HepG2 (cell line): Measurements from ENCODE around the gene TRIM44. TPM values are rescaled to one million over a fixed set of nuclear protein-coding genes. Genes with fewer than 3 reads are reported as not detected.

Source experiments
- ATAC-seq: fragments of 200-7000 bp; cut with Tn5 transposase; 3 replicates; pipeline ENCODE4 v1.9.1; 2020; ENCODE audit warnings: mild to moderate bottlenecking, moderate library complexity
- BruUV-seq: library from RNA; stranded (reverse); fragments of 400-500 nt; replicated peaks from 2 replicates; lab custom pipeline; 2021; lab: Mats Ljungman, UMichigan
- CTCF ChIA-PET: fragments of 300-600 bp; formaldehyde crosslinking; extraction: SDS; loops from one replicate; lab custom pipeline; 2021; ENCODE audit warnings: low total read pairs, inconsistent platforms, low intra/inter-chr PET ratio; lab: Yijun Ruan, JAX
- POLR2A ChIA-PET: fragments of 350-600 bp; sonication (Branson Sonifier 250); formaldehyde crosslinking; loops from one replicate; lab custom pipeline; 2020; ENCODE audit warnings: antibody characterized with exemption, inconsistent platforms; lab: Yijun Ruan, JAX
- DNase-seq: peaks from one replicate; pipeline ENCODE4 v3.0.0-alpha.2; 2015; ENCODE audit warnings: low spot score
- FAIRE-seq: peaks from 3 replicates; lab custom pipeline; 2011; peaks lifted over from hg19 to GRCh38; lab: Jason Lieb, UNC
- H2AFZ ChIP-seq: one replicate; pipeline ENCODE4 v1.6.1; 2011; ENCODE audit warnings: low read length, inconsistent platforms
- H3K27ac ChIP-seq: fragments of 300-600 bp; 3 replicates; pipeline ENCODE4 v1.8.0; 2011; ENCODE audit warnings: mixed run types, mild to moderate bottlenecking, mixed read lengths, low read length, inconsistent platforms; ENCODE audit not compliant: insufficient read depth; ENCODE audit errors: extremely low read length
- H3K27me3 ChIP-seq, 2 experiments: fragments of 200-600 bp in 1 of 2; 2 replicates in 1 of 2; 3 replicates in 1 of 2; pipeline versions ENCODE4 v1.6.0 to v1.8.0; 2011; ENCODE audit warnings: low read length in 2 of 2, mild to moderate bottlenecking in 2 of 2, moderate library complexity in 2 of 2, inconsistent platforms in 1 of 2; ENCODE audit not compliant: insufficient read depth in 2 of 2, control insufficient read depth in 1 of 2
- H3K36me3 ChIP-seq, 2 experiments: fragments of 200-600 bp in 1 of 2; replicated peaks in 1 of 2; 2 replicates in 1 of 2; 3 replicates in 1 of 2; pipeline versions ENCODE4 v1.5.1 to v1.8.0; 2011; ENCODE audit warnings: low read length in 2 of 2, inconsistent platforms in 1 of 2; ENCODE audit not compliant: insufficient read depth in 2 of 2, control insufficient read depth in 1 of 2
- H3K4me1 ChIP-seq: 2 replicates; pipeline ENCODE4 v1.5.1; 2012; ENCODE audit warnings: low read length, inconsistent platforms; ENCODE audit not compliant: insufficient read depth
- H3K4me2 ChIP-seq: 2 replicates; pipeline ENCODE4 v1.6.0; 2011; ENCODE audit warnings: low read depth, low read length, inconsistent platforms
- H3K4me3 ChIP-seq, 3 experiments: fragments of 200-600 bp in 1 of 3; sonication (generic), shearing (Covaris generic) in 1 of 3; replicated peaks in 1 of 3; 2 replicates each; pipeline ENCODE4 v1.5.1; 2011 to 2016; ENCODE audit warnings: low read length in 3 of 3, inconsistent platforms in 2 of 3, low read depth in 2 of 3, mild to moderate bottlenecking in 2 of 3, control low read depth in 1 of 3, mixed read lengths in 1 of 3; ENCODE audit not compliant: insufficient read depth in 1 of 3
- H3K79me2 ChIP-seq: one replicate; pipeline ENCODE4 v1.6.1; 2011; ENCODE audit warnings: low read length, inconsistent platforms; ENCODE audit not compliant: insufficient read depth
- H3K9ac ChIP-seq: 2 replicates; pipeline ENCODE4 v1.6.0; 2011; ENCODE audit warnings: mild to moderate bottlenecking, low read depth, low read length, inconsistent platforms; ENCODE audit not compliant: insufficient read depth
- H3K9me3 ChIP-seq: 2 replicates; pipeline ENCODE4 v1.5.1; 2012; ENCODE audit warnings: mild to moderate bottlenecking, low read length
- H4K20me1 ChIP-seq: 2 replicates; pipeline ENCODE4 v1.6.0; 2011; ENCODE audit warnings: inconsistent platforms, mild to moderate bottlenecking, low read length, moderate library complexity; ENCODE audit not compliant: insufficient read depth
- AFF4 ChIP-seq: sonication (generic); formaldehyde crosslinking; IDR thresholded peaks from 2 replicates; pipeline ENCODE4 v1.4.0; 2020; ENCODE audit warnings: missing genetic modification reagents
- ELK4 ChIP-seq: sonication (generic); formaldehyde crosslinking; IDR thresholded peaks from 2 replicates; pipeline ENCODE4 v1.9.0; 2021; ENCODE audit warnings: missing genetic modification reagents, borderline replicate concordance
- FOXP4 ChIP-seq: sonication (generic); formaldehyde crosslinking; IDR thresholded peaks from 2 replicates; pipeline ENCODE4 v1.4.0; 2020; ENCODE audit warnings: missing genetic modification reagents
- MED8 ChIP-seq: sonication (generic); formaldehyde crosslinking; IDR thresholded peaks from 2 replicates; pipeline ENCODE4 v1.8.1; 2023; ENCODE audit warnings: mild to moderate bottlenecking, missing genetic modification reagents; ENCODE audit not compliant: insufficient replicate concordance
- NFKBIZ ChIP-seq: IDR thresholded peaks from 2 replicates; pipeline ENCODE4 v1.6.1; 2018; ENCODE audit warnings: missing genetic modification reagents, missing compliant biosample characterization
- RBAK ChIP-seq: sonication (generic); formaldehyde crosslinking; IDR thresholded peaks from 2 replicates; pipeline ENCODE4 v1.5.1; 2020; ENCODE audit warnings: mild to moderate bottlenecking, missing genetic modification reagents
- SUZ12 ChIP-seq: fragments of 150-350 bp; IDR thresholded peaks from 2 replicates; pipeline ENCODE4 v1.6.1; 2014; ENCODE audit warnings: low read depth, low read length
- TARDBP ChIP-seq: sonication (generic); formaldehyde crosslinking; IDR thresholded peaks from 2 replicates; pipeline ENCODE4 v1.8.0; 2022; ENCODE audit warnings: mild to moderate bottlenecking, missing genetic modification reagents
- ZNF292 ChIP-seq: sonication (generic); formaldehyde crosslinking; IDR thresholded peaks from 2 replicates; pipeline ENCODE4 v1.8.1; 2022; ENCODE audit warnings: mild to moderate bottlenecking, low read depth, missing genetic modification reagents, borderline replicate concordance
- ZNF446 ChIP-seq: sonication (generic); formaldehyde crosslinking; IDR thresholded peaks from 2 replicates; pipeline ENCODE4 v1.5.0; 2020; ENCODE audit warnings: mild to moderate bottlenecking, missing genetic modification reagents
- ZNF549 ChIP-seq: sonication (generic); formaldehyde crosslinking; IDR thresholded peaks from 2 replicates; pipeline ENCODE4 v1.5.0; 2020; ENCODE audit warnings: missing genetic modification reagents
- ZNF569 ChIP-seq: sonication (generic); formaldehyde crosslinking; IDR thresholded peaks from 2 replicates; pipeline ENCODE4 v1.5.0; 2020; ENCODE audit warnings: mild to moderate bottlenecking, missing genetic modification reagents, moderate library complexity, borderline replicate concordance
- ZNF75D ChIP-seq: sonication (generic); formaldehyde crosslinking; IDR thresholded peaks from 2 replicates; pipeline ENCODE4 v1.8.1; 2023; ENCODE audit warnings: missing genetic modification reagents, mild to moderate bottlenecking, borderline replicate concordance
- WGBS: methylation state at CpG from one replicate; pipeline ENCODE4 v1.1.6; 2017; ENCODE audit warnings: low lambda C conversion rate; 5-methylcytosine and 5-hydroxymethylcytosine counted together
- in situ Hi-C: cut with HindIII; loops from 2 replicates; pipeline ENCODE4 v1.10.0; 2017; ENCODE audit warnings: low pct_unique_long_range_greater_than_20kb; ENCODE audit not compliant: extremely low pct_ligation_motif_present
- intact Hi-C: fragments of 100-400 bp; cut with micrococcal nuclease; formaldehyde crosslinking; loops from one replicate; pipeline ENCODE4 v1.10.0; 2022; ENCODE audit not compliant: unreplicated experiment
- polyA plus RNA-seq, 8 experiments: library from polyadenylated mRNA; depleted of rRNA in 3 of 8; stranded (reverse) in 7 of 8; unstranded in 1 of 8; fragments of >200 nt; fragmentation: Illumina TruSeq in 4 of 8; extraction: Trizol in 4 of 8; gene quantifications; 2 replicates each; pipeline versions ENCODE4 v1.2.1 to v1.2.3, GENCODE V29; 2011 to 2016; ENCODE audit warnings: low read depth in 4 of 8, missing spikeins in 1 of 8, mixed read lengths in 1 of 8; ENCODE audit not compliant: insufficient read depth in 1 of 8
- total RNA-seq, 5 experiments: library from RNA; depleted of rRNA; stranded (reverse); fragments of >200 nt; fragmentation: Illumina TruSeq; extraction: Trizol; gene quantifications; 2 replicates each; pipeline ENCODE4 v1.2.3, GENCODE V29; 2016; ENCODE audit warnings: low read depth in 1 of 5

Gene TRIM44
- total and polyA plus RNA-seq, 2 of the 13 experiments (the other 11 are each of a cell fraction or from before 2014, with no cell fraction given) = 22.7 to 50.3 TPM

GRCh38 chr11:35802672-35803071 is 140.1 kb downstream of the TRIM44 start:
- Histone ChIP-seq H3K4me1 (no peaks in the 10 kb centered on the region), H3K4me3 (no peak overlapping the region), H3K27me3 (no peaks in the 10 kb centered on the region), H3K27ac (no peak overlapping the region), H3K9me3 (no peaks in the 10 kb centered on the region), H3K9ac (no peak overlapping the region), H2AFZ (no peak overlapping the region), H3K36me3 (peaks cover 5 to 6% of the 10 kb centered on the region in 2 experiments; a peak in 3 of 5 replicates), H3K4me2 (no peak overlapping the region), H3K79me2 (no peaks in the 10 kb centered on the region), H4K20me1 (0 out of 2 replicates have a peak, but pooled peaks cover 2% of the 10 kb centered on the region)
- 91% methylated on average over 3 of the region's 3 CpGs for WGBS
- in situ Hi-C loops (no loop called here), intact Hi-C loops (no loop called here)
- no peak for ATAC-seq
- CTCF ChIA-PET = no interaction called here
- no peak for TF ChIP-seq RBAK (CRISPR knock-in tag)
- no peak for TF ChIP-seq ZNF446 (CRISPR knock-in tag)
- no peak for TF ChIP-seq ZNF549 (CRISPR knock-in tag)
- TF ChIP-seq ELK4 (CRISPR knock-in tag) = no peak
- TF ChIP-seq ZNF569 (CRISPR knock-in tag) = no peak
- TF ChIP-seq ZNF292 = no peak
- TF ChIP-seq TARDBP (CRISPR knock-in tag) = no peak
- no peak for TF ChIP-seq FOXP4 (CRISPR knock-in tag)
- no peak for TF ChIP-seq NFKBIZ (CRISPR knock-in tag)
- TF ChIP-seq MED8 = no peak
- no peak for TF ChIP-seq SUZ12
- TF ChIP-seq AFF4 (CRISPR knock-in tag) = no peak
- no peak for TF ChIP-seq ZNF75D (CRISPR knock-in tag)
- DNase-seq = no peak
- no TSS peak for BruUV-seq
- POLR2A ChIA-PET = no interaction called here
- FAIRE-seq = no peak
